Metanephros (tissue), 1 donor: Measurements from ENCODE around the gene PYGL. TPM values are rescaled to one million over a fixed set of nuclear protein-coding genes. Genes with fewer than 3 reads are reported as not detected.

Experiments used
- total RNA-seq: library from RNA; depleted of rRNA; stranded (reverse); fragments of >200 nt; gene quantifications from one replicate; pipeline ENCODE4 v1.2.3, GENCODE V29; 2014

The PYGL gene
- total RNA-seq = 34.9 TPM

DNA sequence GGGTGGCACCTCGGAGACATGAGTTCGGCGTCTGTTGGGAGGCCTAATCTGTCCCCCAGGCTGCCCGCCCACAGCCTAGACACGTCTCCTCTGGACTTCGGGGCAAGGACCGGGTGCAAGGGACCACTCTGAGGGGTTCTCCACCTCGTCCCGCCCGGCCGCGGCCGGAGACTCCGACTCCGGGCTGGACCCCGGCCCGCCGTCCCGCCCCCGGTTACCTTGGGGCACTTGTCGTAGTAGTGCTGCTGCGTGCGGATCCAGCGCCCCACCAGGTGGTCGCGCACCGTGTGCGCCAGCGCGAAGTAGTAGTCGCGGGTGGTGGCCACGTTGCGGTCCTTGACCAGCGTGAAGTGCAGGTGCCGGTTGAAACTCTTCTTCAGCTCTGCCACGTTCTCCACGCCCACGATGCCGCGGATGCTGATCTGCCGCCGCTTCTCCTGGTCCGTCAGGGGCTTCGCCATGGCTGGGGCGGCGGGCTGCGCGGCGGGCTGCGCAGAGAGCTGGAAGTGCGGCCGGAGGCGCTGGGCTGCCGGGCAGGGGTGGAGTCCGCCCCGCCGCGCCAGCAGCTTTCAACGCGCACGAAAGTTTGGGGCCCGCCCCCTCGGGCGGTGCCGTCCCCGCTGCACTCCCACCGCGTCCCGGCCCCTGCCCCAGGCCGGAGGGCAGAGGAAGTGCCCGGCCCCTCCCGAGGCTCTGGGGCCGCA, at the start of gene PYGL:
Gene PYGL (minus strand): TSS at position 541 of the 704 bp plus-strand sequence. CDS start 80 bp downstream, at position 461.

DNA sequence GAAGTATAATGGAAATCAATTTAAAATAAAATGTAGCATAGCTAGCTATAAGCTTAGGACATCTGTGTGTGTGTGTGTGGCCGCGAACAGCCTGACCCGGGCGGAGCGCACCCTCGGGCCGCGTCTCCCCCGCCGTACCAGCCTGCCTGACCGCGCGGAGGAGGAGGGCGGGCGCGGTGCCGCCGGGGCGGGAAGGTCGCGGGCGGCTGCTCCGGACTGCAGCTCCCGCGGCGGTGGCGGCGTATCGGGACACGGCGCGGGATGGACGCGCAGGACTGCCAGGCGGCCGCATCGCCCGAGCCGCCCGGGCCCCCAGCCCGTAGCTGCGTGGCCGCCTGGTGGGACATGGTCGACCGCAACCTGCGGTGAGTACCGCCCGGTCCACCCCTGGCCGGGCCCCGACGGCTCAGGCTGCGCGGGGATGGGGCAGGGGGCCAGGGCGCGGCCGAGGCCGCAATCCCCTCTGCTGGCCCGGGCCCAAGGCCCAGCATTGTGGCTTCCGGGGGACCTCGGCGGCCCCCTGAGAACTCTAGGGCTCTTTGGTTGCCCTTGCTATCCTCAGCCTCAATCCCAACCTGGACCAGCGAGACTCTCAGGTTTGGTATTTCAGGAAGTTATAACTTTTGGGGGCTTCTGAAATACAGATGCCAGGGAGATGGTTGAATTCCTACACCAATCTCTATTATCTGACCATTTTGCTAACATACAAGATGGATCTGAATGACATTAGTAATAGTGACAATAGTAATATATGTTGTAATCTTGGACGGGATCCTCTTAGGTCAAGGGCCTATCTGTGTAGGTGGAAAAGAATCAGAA, 72.2 kb downstream of the PYGL start, which contains the start of gene ABHD12B:
Gene ABHD12B (plus strand): TSS at position 140 of the 819 bp plus-strand sequence. CDS start 122 bp downstream, at position 262.

Other genes with a start within 250 kb of the PYGL start
- gene NIN, start 113.3 kb downstream of the PYGL start, total RNA-seq = 27.9 TPM
- not detected for gene ABHD12B, start 72.4 kb downstream of the PYGL start, total RNA-seq
- 1.6 TPM for gene TRIM9, start 150.6 kb upstream of the PYGL start, total RNA-seq